IPS-18c (cell line): ENCODE data around the gene FASTK.
A peak's percentile ranks its signal among the peaks of the same experiment; 100 is the strongest.

Experiments used
- H3K4me3 ChIP-seq: 2 replicates; pipeline ENCODE4 v1.7.0; 2013; ENCODE audit warnings: low read depth, mild to moderate bottlenecking, low read length, moderate library complexity; ENCODE audit not compliant: insufficient read depth
- H3K9me3 ChIP-seq: one replicate; pipeline ENCODE4 v1.6.1; 2013; ENCODE audit warnings: mild to moderate bottlenecking, low read length, moderate library complexity; ENCODE audit not compliant: control insufficient read depth, insufficient read depth

Gene FASTK

GRCh38 chr7:151063212-151063561 is 17.4 kb downstream of the FASTK start:
- Histone ChIP-seq H3K9me3 (peaks cover 2% of the 10 kb centered on the region), H3K4me3 (peak overlapping the region; percentile 24)

GRCh38 chr7:151062399-151063211 is 18.0 kb downstream of the FASTK start:
- Histone ChIP-seq H3K4me3 (peak overlapping the region; percentile 62), H3K9me3 (peaks cover 2% of the 10 kb centered on the region)

- Histone ChIP-seq H3K4me3 (peak overlapping the region; percentile 41), H3K9me3 (peaks cover 2% of the 10 kb centered on the region)
Measured at GRCh38 chr7:151062111-151062398, 18.6 kb downstream of the FASTK start.

GRCh38 chr7:151061213-151062110 is 19.1 kb downstream of the FASTK start:
- peaks cover 2% of the 10 kb centered on the region for H3K9me3 ChIP-seq
- H3K4me3 ChIP-seq, result peak overlapping the region; percentile 41

- Histone ChIP-seq H3K9me3 (peaks cover 2% of the 10 kb centered on the region), H3K4me3 (peak overlapping the region; percentile 79)
Measured at GRCh38 chr7:151060416-151061212, 20.0 kb downstream of the FASTK start.

- Histone ChIP-seq H3K9me3 (peaks cover 2% of the 10 kb centered on the region), H3K4me3 (peak overlapping the region; percentile 79)
Measured at GRCh38 chr7:151060113-151060415, 20.5 kb downstream of the FASTK start.

GRCh38 chr7:151059367-151060112 is 21.1 kb downstream of the FASTK start, which contains the start of gene SLC4A2:
SLC4A2 (plus strand) TSS chr7:151059589; CDS start chr7:151061988, 2,399 bp downstream.
- Histone ChIP-seq H3K9me3 (peaks cover 2% of the 10 kb centered on the region), H3K4me3 (peak within 1 kb of the TSS; percentile 79)

- Histone ChIP-seq H3K4me3 (peak overlapping the region; percentile 79), H3K9me3 (peaks cover 2% of the 10 kb centered on the region)
Measured at GRCh38 chr7:151058781-151059366, 21.7 kb downstream of the FASTK start.

- peak overlapping the region; percentile 79 for H3K4me3 ChIP-seq
- peaks cover 2% of the 10 kb centered on the region for H3K9me3 ChIP-seq
Measured at GRCh38 chr7:151057989-151058780, 22.4 kb downstream of the FASTK start.

- Histone ChIP-seq H3K9me3 (peaks cover 2% of the 10 kb centered on the region), H3K4me3 (peak within 1 kb of the TSS; percentile 79)
Measured at GRCh38 chr7:151057506-151057988, 23.1 kb downstream of the FASTK start, which contains the start of gene CDK5. CDK5 (minus strand) TSS chr7:151057897; CDS start chr7:151057848, 49 bp downstream.

GRCh38 chr7:151056666-151057505 is 23.7 kb downstream of the FASTK start:
- Histone ChIP-seq H3K4me3 (peak overlapping the region; percentile 56), H3K9me3 (peaks cover 2% of the 10 kb centered on the region)

- Histone ChIP-seq H3K4me3 (peak overlapping the region; percentile 56; the same call in 1 of the 2 replicates), H3K9me3 (peaks cover 2% of the 10 kb centered on the region)
Measured at GRCh38 chr7:151056283-151056665, 24.3 kb downstream of the FASTK start.

GRCh38 chr7:151053751-151054150 is 26.9 kb downstream of the FASTK start:
- H3K9me3 ChIP-seq, result no peaks in the 10 kb centered on the region
- no peak overlapping the region for H3K4me3 ChIP-seq

- H3K9me3 ChIP-seq, result no peaks in the 10 kb centered on the region
- no peak overlapping the region for H3K4me3 ChIP-seq
Measured at GRCh38 chr7:151053096-151053495, 27.5 kb downstream of the FASTK start.

- no peak overlapping the region for H3K4me3 ChIP-seq
- no peaks in the 10 kb centered on the region for H3K9me3 ChIP-seq
Measured at GRCh38 chr7:151051108-151051507, 29.5 kb downstream of the FASTK start.
